C4-2B (cell line): ENCODE data around the gene KIF22.
"Not testable (repeated sequence)": the region's sequence is repeated elsewhere in the genome, so short reads cannot be mapped to it uniquely, and the experiment has no call there.

Experiments used
- ZFX ChIP-seq: fragments of 450-650 bp; IDR thresholded peaks from 2 replicates; pipeline ENCODE4 v1.6.1; 2017
- TF ChIP-seq, protein P1 (sequence below): fragments of 450-650 bp; conservative IDR thresholded peaks from 2 replicates; pipeline ENCODE4 v1.5.1; 2017; ENCODE audit warnings: mild to moderate bottlenecking

DNA sequence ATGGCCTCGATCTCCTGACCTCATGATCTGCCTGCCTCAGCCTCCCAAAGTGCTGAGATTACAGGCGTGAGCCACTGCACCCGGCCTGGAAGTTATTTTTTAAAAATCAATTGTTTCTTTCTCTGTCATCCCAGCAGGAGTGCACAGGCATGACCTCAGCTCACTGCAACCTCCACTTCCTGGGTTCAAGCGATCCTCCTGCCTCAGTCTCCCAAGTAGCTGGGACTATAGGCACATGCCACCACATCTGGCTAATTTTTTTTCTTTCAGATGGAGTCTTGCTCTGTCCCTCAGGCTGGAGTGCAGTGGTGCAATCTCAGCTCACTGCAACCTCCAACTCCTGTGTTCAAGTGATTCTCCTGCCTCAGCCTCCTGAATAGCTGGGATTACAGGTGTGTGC, 3.4 kb upstream of the KIF22 start:
- TF ChIP-seq, protein P1, sequence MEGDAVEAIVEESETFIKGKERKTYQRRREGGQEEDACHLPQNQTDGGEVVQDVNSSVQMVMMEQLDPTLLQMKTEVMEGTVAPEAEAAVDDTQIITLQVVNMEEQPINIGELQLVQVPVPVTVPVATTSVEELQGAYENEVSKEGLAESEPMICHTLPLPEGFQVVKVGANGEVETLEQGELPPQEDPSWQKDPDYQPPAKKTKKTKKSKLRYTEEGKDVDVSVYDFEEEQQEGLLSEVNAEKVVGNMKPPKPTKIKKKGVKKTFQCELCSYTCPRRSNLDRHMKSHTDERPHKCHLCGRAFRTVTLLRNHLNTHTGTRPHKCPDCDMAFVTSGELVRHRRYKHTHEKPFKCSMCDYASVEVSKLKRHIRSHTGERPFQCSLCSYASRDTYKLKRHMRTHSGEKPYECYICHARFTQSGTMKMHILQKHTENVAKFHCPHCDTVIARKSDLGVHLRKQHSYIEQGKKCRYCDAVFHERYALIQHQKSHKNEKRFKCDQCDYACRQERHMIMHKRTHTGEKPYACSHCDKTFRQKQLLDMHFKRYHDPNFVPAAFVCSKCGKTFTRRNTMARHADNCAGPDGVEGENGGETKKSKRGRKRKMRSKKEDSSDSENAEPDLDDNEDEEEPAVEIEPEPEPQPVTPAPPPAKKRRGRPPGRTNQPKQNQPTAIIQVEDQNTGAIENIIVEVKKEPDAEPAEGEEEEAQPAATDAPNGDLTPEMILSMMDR = not testable (repeated sequence)
- TF ChIP-seq ZFX = not testable (repeated sequence)
